Ectodermal cell (in vitro differentiated cells): Measurements from ENCODE around the gene SAFB2.
A peak's percentile ranks its signal among the peaks of the same experiment; 100 is the strongest.

ENCODE experiments used
- H3K27ac ChIP-seq: 2 replicates; pipeline ENCODE4 v1.7.0; 2013; ENCODE audit warnings: mild to moderate bottlenecking, low read depth, low read length; ENCODE audit not compliant: insufficient read depth, poor library complexity, severe bottlenecking
- H3K27me3 ChIP-seq: 2 replicates; pipeline ENCODE4 v1.7.0; 2013; ENCODE audit warnings: mild to moderate bottlenecking, low read length; ENCODE audit not compliant: insufficient read depth, control insufficient read depth, poor library complexity, severe bottlenecking
- H3K36me3 ChIP-seq: one replicate; pipeline ENCODE4 v1.7.0; 2013; ENCODE audit warnings: low read length; ENCODE audit not compliant: control insufficient read depth, insufficient read depth
- H3K4me1 ChIP-seq: one replicate; pipeline ENCODE4 v1.7.0; 2013; ENCODE audit warnings: low read length; ENCODE audit not compliant: control insufficient read depth, insufficient read depth
- H3K4me3 ChIP-seq: 2 replicates; pipeline ENCODE4 v1.7.0; 2013; ENCODE audit warnings: low read depth, low read length, control low read depth; ENCODE audit not compliant: insufficient read depth
- H3K9me3 ChIP-seq: 2 replicates; pipeline ENCODE4 v1.7.0; 2013; ENCODE audit warnings: mild to moderate bottlenecking, low read length, moderate library complexity; ENCODE audit not compliant: control insufficient read depth
- WGBS, 2 experiments: methylation state at CpG; one replicate each; pipeline ENCODE4 v1.1.7; 2013; ENCODE audit warnings: missing lambda C conversion rate in 2 of 2; 5-methylcytosine and 5-hydroxymethylcytosine counted together

SAFB2 gene

DNA sequence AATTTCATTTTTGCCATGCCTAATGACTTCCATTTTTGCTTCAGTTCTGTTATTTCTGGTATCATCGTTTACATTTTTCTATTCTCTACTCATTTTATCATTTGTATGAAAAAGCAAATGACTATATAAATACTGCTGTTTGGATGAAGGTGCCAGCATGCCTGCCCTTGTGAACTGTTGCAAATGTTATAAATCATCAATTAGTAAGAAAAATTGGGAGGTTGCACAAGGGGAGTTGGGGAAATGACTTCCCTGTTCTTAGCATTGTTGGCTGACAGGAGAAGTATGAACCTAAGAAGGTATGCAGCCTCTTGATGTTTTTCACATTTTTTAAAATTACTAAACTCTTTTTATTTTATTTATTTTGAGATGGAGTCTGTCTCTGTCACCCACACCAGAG, 15.4 kb upstream of the SAFB2 start:
- Histone ChIP-seq H3K27me3 (no peaks in the 10 kb centered on the region), H3K4me1 (no peaks in the 10 kb centered on the region), H3K36me3 (peaks cover 17% of the 10 kb centered on the region), H3K9me3 (no peaks in the 10 kb centered on the region), H3K27ac (no peak overlapping the region), H3K4me3 (no peak overlapping the region)
- no CpG with 5 or more reads among the region's 1 CpG for WGBS, 2 experiments

DNA sequence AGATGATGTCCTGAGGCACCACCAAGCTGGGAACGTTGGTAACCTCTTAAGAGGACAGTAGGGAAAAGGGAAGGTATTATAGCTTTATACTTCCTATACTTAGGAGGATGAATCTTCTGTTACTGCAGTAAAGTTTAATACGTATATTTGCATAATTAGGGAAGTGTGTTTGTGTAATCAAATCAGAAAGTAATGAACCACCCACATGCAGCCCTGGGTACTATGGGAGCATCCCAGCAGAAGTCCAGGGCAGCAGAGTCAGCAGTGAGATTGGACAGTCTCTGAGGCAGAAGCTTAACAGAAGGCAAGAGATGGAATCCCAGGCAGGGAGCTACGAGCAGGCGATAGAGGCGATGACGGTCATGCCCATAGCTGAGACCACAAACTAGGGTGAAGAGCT, 12.9 kb upstream of the SAFB2 start:
- Histone ChIP-seq H3K9me3 (no peaks in the 10 kb centered on the region), H3K36me3 (no peaks in the 10 kb centered on the region), H3K4me3 (no peak overlapping the region), H3K27me3 (no peaks in the 10 kb centered on the region), H3K4me1 (no peaks in the 10 kb centered on the region), H3K27ac (no peak overlapping the region)
- 93 to 94% methylated on average over 6 of the region's 6 CpGs for WGBS, 2 experiments

DNA sequence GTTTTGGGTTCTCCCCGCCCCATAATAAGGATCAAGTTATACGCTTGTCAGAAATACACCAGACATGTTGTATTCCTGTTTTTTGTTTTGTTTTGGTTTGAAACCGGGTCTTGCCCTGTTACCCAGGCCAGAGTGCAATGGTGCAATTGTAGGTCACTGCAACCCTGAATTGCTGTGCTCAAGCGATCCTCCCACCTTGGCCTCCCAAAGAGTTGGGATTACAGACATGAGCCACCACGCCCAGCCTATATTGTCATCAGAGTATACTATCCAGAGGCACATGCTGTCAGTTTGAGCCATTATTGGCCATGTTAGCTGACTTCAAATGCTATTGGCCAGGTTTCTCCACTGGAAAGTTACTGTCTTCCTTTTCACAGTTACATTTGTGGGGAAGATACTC, 10.1 kb upstream of the SAFB2 start:
- no peaks in the 10 kb centered on the region for H3K4me1 ChIP-seq
- WGBS, 2 experiments: 93 to 94% methylated on average over 5 of the region's 5 CpGs
- H3K36me3 ChIP-seq: peaks cover 15% of the 10 kb centered on the region
- H3K4me3 ChIP-seq: no peak overlapping the region
- H3K9me3 ChIP-seq: no peaks in the 10 kb centered on the region
- H3K27ac ChIP-seq: no peak overlapping the region
- H3K27me3 ChIP-seq: no peaks in the 10 kb centered on the region

DNA sequence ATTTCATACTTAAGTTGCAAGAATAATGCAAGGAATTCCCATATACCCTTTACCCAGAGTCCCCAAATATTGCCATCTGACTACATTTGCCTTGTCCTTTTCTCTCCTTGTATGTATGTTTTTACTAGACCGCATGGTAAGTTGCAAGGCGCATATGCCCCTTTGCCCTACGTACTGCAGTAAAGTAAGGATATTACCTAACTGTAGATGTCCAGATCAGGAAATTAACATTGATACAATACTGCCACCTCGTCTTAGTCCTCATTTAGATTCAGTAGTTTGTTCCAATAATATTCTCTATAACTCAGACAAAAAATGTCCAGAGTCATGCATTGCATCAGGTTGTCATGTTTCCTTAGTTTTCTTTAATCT, 9.7 kb upstream of the SAFB2 start:
- WGBS, 2 experiments: 95 to 99% methylated on average over 4 of the region's 4 CpGs
- H3K36me3 ChIP-seq: peaks cover 19% of the 10 kb centered on the region
- H3K27ac ChIP-seq: no peak overlapping the region

DNA sequence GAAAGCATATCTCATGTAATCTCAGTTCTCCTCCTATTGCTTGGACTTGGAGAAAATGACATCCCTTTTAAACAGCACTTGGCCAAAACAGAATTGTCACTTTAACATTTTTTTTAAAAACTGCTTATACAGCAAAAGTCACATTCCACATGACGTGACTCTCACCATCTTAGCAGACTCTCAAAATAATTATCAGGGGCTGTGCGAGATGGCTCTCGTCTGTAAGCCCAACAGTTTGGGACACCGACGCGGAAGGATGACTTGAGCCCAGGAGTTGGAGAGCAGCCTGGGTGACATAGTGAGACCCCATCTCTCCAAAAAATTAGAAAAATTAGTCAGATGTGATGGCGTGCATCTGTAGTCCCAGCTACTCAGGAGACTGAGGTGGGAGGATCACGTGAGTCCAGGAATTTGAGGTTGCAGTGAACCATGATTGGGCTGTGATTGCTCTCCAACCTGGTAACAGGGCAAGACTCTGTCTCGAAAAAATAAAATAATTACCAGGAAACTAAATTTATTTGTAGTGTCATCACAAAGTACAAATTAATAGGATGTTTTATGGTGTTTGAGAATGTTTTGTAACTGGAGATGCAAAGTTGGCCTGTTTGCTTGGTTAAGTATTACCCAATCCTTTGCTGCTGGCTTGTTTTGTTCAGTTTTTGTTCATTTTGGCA, 9.1 kb upstream of the SAFB2 start:
- Histone ChIP-seq H3K9me3 (no peaks in the 10 kb centered on the region), H3K36me3 (peaks cover 24% of the 10 kb centered on the region), H3K27ac (no peak overlapping the region), H3K4me1 (peaks cover 6% of the 10 kb centered on the region), H3K4me3 (no peak overlapping the region), H3K27me3 (no peaks in the 10 kb centered on the region)
- WGBS, 2 experiments: 96 to 97% methylated on average over 8 to 9 of the region's 9 CpGs

More for the DNA sequence above, 9.7 kb upstream of the SAFB2 start:
- no peaks in the 10 kb centered on the region for H3K27me3 ChIP-seq
- peaks cover under 1% of the 10 kb centered on the region for H3K4me1 ChIP-seq
- no peak overlapping the region for H3K4me3 ChIP-seq
- H3K9me3 ChIP-seq: no peaks in the 10 kb centered on the region

GRCh38 chr19:5628919-5629481, 6.4 kb upstream of the SAFB2 start:
- Histone ChIP-seq H3K27me3 (no peaks in the 10 kb centered on the region), H3K4me1 (peaks cover 24% of the 10 kb centered on the region), H3K27ac (no peak overlapping the region), H3K4me3 (no peak overlapping the region), H3K36me3 (peaks cover 30% of the 10 kb centered on the region), H3K9me3 (no peaks in the 10 kb centered on the region)
- WGBS, 2 experiments: 94 to 96% methylated on average over 9 of the region's 9 CpGs

DNA sequence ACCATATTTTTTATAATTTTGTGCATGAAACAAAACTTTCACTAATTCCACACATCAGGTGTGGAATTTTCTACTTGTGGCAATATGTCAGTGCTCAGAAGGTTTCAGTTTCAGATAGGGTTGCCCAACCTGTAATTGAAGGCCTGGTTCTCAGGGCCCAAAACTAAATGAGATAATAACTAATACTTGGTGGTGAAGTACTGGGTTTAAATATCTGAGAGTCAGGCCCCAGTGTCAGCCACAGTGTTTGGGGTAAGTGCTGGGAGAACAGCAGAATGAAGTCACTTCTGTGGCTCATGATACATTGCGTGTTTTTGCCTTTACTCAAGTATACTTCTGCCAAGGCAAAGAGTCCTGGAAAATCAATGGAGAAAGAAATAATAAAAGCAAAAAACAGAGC, 5.9 kb upstream of the SAFB2 start:
- Histone ChIP-seq H3K4me3 (no peak overlapping the region), H3K27ac (no peak overlapping the region), H3K36me3 (peaks cover 30% of the 10 kb centered on the region), H3K27me3 (no peaks in the 10 kb centered on the region), H3K9me3 (no peaks in the 10 kb centered on the region), H3K4me1 (peaks cover 24% of the 10 kb centered on the region)
- WGBS, 2 experiments: 97 to 100% methylated on average over 1 of the region's 1 CpG

DNA sequence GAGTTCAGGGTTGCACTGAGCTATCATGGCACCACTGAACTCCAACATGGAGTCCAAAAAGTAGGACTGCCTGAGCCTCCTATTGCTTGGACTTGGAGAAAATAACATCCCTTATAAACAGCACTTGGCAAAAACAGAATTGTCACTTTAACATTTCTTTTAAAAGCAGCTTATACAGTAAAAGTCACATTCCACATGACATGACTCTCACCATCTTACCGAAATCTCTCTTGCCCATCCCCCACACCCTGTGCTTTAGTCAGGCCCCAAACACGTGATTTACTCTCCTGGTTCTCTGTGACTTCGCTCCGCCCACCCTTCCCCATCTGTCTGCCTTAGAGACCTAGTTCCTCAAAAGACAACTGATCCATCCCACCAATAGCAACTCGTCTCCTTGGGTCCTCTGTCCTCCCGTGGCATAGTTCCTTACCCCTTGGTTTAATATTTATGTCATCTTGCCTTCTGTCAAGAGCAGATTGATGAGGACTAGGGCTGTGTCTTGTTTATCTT, 4.9 kb upstream of the SAFB2 start:
- 75 to 83% methylated on average over 6 of the region's 6 CpGs for WGBS, 2 experiments
- Histone ChIP-seq H3K27ac (no peak overlapping the region), H3K27me3 (no peaks in the 10 kb centered on the region), H3K4me1 (peaks cover 24% of the 10 kb centered on the region), H3K36me3 (peaks cover 30% of the 10 kb centered on the region), H3K9me3 (no peaks in the 10 kb centered on the region), H3K4me3 (no peak overlapping the region)

GRCh38 chr19:5625641-5626040, 3.1 kb upstream of the SAFB2 start:
- H3K27me3 ChIP-seq: no peaks in the 10 kb centered on the region
- H3K36me3 ChIP-seq: peaks cover 31% of the 10 kb centered on the region
- H3K27ac ChIP-seq: no peak overlapping the region
- peaks cover 27% of the 10 kb centered on the region for H3K4me1 ChIP-seq
- 95 to 97% methylated on average over 12 of the region's 12 CpGs for WGBS, 2 experiments
- H3K9me3 ChIP-seq: no peaks in the 10 kb centered on the region
- no peak overlapping the region for H3K4me3 ChIP-seq

- Histone ChIP-seq H3K27ac (no peak overlapping the region), H3K4me1 (peaks cover 29% of the 10 kb centered on the region), H3K27me3 (no peaks in the 10 kb centered on the region), H3K9me3 (no peaks in the 10 kb centered on the region), H3K36me3 (peaks cover 33% of the 10 kb centered on the region), H3K4me3 (peak overlapping the region; percentile 96)
- WGBS, 2 experiments: 70% methylated on average over 8 of the region's 8 CpGs
Measured at GRCh38 chr19:5624741-5625278, 2.2 kb upstream of the SAFB2 start.
